Measurements from ENCODE around the gene PPARD.
"Not testable (repeated sequence)": the region's sequence is repeated elsewhere in the genome, so short reads cannot be mapped to it uniquely, and the experiment has no call there.

PPARD gene

GRCh38 chr6:35312807-35313206 is 29.6 kb upstream of the PPARD start:
- DNase-seq, result no peak

GRCh38 chr6:35317483-35318195 is 24.7 kb upstream of the PPARD start:
- DNase-seq, result no peak

- no peak for DNase-seq
Measured at GRCh38 chr6:35318196-35319171, 23.9 kb upstream of the PPARD start.

GRCh38 chr6:35319346-35320030 is 22.9 kb upstream of the PPARD start:
- DNase-seq, result no peak

GRCh38 chr6:35320031-35320410 is 22.3 kb upstream of the PPARD start:
- DNase-seq, result no peak

GRCh38 chr6:35321091-35321490 is 21.3 kb upstream of the PPARD start:
- DNase-seq, result no peak

GRCh38 chr6:35327349-35328027 is 14.9 kb upstream of the PPARD start:
- no peak for DNase-seq

- DNase-seq, result no peak
Measured at GRCh38 chr6:35328108-35328723, 14.1 kb upstream of the PPARD start.

GRCh38 chr6:35328965-35329364 is 13.4 kb upstream of the PPARD start:
- DNase-seq, result not testable (repeated sequence)

GRCh38 chr6:35330541-35331119 is 11.7 kb upstream of the PPARD start:
- no peak for DNase-seq

GRCh38 chr6:35332074-35332887 is 10.1 kb upstream of the PPARD start:
- DNase-seq, result not testable (repeated sequence)

- DNase-seq, result no peak
Measured at GRCh38 chr6:35341557-35341956, 801 bp upstream of the PPARD start.

- peak; percentile 5 for DNase-seq
Measured at GRCh38 chr6:35343092-35343834, 905 bp downstream of the PPARD start.

- no peak for DNase-seq
Measured at GRCh38 chr6:35343835-35344550, 1.6 kb downstream of the PPARD start.

GRCh38 chr6:35351422-35351821 is 9.1 kb downstream of the PPARD start:
- no peak for DNase-seq

GRCh38 chr6:35352735-35353134 is 10.4 kb downstream of the PPARD start:
- no peak for DNase-seq

GRCh38 chr6:35354361-35355135 is 12.2 kb downstream of the PPARD start:
- DNase-seq, result no peak

GRCh38 chr6:35356391-35356790 is 14.0 kb downstream of the PPARD start:
- no peak for DNase-seq

GRCh38 chr6:35357677-35358076 is 15.3 kb downstream of the PPARD start:
- no peak for DNase-seq

All from SIG-M5 (cell line).